ENCODE results near the gene CENPVL1.
"Not testable (repeated sequence)": the region's sequence is repeated elsewhere in the genome, so short reads cannot be mapped to it uniquely, and the experiment has no call there.

Gene CENPVL1

DNA sequence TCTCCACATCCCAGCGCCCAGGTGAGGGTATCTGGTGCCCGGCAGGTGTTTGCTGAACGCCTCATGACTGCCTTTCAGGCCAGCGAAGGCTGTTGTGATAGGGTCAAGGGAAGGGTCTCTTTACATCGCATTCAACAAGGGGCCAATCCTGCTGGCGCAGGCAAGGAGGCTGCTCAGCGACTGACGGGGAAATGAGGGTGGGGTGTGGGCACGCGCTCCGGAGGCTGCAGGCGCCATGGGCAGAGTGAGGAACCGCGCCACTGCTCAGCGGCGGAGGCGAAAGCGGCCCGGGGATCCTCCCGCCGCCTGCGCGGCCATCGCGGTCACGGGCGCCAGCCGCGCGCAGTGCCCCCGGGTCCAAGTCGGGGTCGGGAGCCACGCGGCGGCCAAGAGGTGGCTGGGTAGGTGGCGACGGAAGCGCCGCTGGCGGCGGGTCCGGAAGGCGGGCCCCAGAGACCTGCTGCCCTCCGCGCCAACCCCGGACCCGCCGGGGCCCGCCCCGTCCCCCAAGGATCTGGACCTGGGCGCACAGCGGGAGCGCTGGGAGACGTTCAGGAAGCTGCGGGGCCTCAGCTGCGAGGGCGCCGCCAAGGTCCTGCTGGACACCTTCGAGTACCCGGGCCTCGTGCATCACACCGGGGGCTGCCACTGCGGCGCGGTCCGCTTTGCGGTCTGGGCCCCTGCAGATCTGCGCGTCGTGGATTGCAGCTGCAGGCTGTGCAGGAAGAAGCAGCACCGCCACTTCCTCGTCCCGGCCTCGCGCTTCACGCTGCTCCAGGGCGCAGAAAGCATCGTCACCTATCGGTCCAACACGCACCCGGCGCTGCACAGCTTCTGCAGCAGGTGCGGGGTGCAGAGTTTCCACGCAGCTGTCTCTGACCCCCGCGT, at the start of gene CENPVL1:
Gene CENPVL1 (plus strand): TSS at position 236 of the 888 bp plus-strand sequence. CDS start 0 bp downstream, at position 236.
- not testable (repeated sequence) for DNase-seq

DNA sequence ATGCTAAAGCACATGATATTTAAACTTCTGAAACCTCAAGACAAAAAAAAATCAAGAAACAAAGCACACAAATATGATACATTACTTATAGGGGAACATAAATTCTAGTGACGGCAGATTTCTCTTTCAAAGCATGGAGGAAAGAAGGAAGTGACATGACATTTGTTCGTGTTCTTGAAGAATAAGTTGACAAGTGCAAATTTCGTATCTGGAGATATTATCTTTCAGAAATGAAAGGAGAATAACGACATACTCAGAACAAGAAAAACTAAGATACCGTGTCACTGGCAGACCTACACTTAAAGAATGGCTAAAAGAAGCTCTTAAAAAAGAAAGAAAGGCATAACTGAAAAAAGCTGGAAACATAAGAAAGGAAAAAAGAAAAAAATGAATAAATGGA, 44.3 kb upstream of the CENPVL1 start:
- DNase-seq, result no peak

DNA sequence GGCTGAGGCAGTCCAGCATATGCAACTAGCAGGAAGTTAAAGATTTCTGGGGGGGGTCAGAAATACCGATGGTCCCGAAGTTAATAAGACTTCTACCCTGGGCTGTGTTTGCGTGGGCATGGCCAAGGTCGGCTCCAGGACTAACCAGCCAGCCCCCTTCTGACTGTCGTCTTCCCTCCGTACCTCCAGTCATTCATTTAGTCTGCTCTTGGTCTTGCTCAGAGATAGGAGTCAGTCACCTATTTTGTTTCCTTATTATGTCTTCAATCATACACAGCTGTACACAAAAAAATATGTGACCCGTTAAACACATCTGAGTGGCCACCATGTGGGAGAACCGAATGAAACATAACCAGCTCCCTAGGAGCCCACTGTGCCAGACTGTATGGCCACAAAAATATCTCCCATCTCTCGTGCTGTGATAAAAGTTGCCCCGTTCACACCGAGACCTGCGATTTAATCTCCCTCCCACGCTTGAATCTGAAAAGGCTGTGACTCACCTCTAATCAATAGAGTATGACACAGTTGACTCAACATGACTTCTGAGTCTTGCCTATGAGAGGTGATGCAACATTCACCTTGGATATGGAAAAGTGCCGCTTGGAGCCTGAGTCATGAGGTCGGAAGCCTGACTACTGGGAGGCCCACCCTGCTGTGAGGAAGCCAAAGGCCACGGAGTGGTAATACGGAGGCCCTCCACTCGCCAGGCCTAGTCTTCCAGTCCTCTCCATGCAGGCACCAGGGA, 30.5 kb upstream of the CENPVL1 start:
- DNase-seq, result not testable (repeated sequence)

DNA sequence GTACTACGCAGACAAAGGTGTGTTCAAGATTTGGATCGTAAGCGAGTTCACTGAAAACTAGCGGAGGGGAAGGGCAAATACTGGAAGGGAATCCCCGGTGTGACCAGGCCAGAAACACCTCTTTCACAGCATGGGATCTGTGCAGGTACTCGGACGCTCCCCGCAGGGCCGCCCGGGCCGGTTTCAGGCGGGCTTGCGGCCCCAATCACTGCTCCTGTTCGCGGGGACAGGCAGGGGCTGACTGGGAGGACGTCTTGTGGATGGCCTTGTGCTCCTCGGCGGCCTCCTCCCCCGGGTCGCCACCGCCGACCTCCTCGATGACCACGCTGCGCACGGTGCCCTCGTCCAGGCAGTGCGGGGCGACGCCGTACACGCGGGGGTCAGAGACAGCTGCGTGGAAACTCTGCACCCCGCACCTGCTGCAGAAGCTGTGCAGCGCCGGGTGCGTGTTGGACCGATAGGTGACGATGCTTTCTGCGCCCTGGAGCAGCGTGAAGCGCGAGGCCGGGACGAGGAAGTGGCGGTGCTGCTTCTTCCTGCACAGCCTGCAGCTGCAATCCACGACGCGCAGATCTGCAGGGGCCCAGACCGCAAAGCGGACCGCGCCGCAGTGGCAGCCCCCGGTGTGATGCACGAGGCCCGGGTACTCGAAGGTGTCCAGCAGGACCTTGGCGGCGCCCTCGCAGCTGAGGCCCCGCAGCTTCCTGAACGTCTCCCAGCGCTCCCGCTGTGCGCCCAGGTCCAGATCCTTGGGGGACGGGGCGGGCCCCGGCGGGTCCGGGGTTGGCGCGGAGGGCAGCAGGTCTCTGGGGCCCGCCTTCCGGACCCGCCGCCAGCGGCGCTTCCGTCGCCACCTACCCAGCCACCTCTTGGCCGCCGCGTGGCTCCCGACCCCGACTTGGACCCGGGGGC, 28.2 kb upstream of the CENPVL1 start:
- not testable (repeated sequence) for DNase-seq

DNA sequence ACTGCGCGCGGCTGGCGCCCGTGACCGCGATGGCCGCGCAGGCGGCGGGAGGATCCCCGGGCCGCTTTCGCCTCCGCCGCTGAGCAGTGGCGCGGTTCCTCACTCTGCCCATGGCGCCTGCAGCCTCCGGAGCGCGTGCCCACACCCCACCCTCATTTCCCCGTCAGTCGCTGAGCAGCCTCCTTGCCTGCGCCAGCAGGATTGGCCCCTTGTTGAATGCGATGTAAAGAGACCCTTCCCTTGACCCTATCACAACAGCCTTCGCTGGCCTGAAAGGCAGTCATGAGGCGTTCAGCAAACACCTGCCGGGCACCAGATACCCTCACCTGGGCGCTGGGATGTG, 27.6 kb upstream of the CENPVL1 start, which contains the start of gene CENPVL2:
Gene CENPVL2 (minus strand): TSS at position 112 of the 343 bp plus-strand sequence. CDS start 0 bp downstream, at position 112.
- not testable (repeated sequence) for DNase-seq

DNA sequence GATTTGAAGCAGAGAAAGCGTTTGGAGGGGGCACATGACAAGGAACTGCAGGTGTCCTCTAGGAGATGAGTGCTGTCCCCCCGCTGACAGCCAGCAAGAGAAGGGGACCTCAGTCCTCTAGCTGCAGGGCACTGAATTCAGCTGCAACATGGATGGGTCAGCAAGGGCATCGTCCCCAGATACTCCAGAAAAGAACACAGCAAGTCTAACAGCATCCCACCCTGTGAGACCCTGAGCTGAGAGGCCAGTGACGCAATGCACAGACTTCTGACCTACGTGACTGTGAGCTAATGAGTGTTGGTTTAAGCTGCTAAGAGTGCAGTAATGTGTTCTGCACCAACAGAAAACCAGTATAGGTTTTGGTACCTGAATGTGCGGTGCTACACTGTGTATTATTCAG, 16.1 kb upstream of the CENPVL1 start:
- no peak for DNase-seq

DNA sequence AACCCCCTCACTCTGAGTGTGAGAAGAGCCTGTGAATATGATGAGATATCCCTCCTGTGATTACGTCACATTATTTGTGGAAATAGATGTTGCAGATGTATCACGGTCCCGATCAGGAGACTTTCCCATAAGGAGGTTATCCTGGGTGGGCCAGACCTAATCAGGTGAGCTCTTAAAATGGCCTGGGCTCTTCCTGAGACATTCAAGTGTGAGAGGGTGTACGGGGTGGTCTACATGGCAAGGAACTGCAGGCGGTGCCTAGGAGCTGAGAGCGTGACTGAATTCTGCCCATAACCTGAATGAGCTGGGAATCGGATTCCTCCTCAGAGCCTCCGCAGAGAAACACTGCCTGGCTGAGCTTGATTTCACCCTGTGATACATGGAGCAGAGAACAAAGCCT, 12.9 kb upstream of the CENPVL1 start:
- DNase-seq, result no peak

DNA sequence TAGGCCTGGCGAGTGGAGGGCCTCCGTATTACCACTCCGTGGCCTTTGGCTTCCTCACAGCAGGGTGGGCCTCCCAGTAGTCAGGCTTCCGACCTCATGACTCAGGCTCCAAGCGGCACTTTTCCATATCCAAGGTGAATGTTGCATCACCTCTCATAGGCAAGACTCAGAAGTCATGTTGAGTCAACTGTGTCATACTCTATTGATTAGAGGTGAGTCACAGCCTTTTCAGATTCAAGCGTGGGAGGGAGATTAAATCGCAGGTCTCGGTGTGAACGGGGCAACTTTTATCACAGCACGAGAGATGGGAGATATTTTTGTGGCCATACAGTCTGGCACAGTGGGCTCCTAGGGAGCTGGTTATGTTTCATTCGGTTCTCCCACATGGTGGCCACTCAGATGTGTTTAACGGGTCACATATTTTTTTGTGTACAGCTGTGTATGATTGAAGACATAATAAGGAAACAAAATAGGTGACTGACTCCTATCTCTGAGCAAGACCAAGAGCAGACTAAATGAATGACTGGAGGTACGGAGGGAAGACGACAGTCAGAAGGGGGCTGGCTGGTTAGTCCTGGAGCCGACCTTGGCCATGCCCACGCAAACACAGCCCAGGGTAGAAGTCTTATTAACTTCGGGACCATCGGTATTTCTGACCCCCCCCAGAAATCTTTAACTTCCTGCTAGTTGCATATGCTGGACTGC, 2.8 kb downstream of the CENPVL1 start:
- not testable (repeated sequence) for DNase-seq

DNA sequence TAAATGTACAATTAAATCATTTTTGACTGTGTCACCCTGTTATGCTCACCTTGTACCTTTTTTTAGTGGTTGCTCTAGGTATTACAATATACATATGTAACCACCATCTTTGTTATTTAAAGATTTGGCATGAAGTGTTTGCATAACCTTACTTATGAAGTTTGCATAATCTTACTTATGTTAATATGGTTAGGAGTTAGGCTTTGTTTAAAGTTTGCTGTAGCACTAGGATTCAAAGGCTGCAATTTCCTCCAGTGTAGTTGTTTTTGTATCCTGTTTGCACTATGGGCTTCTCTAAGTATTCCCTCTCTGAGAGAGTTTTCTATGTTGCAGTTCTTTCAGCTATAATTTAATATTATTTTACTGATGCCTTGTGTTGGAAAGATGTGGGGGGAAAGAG, 17.9 kb downstream of the CENPVL1 start:
- no peak for DNase-seq

DNA sequence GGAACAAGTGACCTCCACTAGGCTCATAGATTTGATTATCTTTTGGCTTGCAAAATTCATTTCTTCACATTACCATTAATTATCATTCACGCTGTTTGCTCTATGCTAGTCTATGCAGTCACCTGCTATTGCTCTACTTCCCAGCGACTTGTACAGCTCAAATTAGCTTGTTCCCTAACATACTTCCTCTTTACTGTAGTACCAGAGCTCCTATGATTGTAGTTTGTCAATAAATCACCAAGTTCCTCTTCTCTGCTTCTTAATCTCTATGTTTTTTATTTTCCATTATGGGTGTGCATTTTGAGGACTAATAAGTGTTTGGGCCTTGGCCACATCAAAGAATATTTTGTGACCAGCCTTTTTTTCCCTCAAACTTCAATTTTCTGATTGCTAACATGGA, 26.8 kb downstream of the CENPVL1 start:
- DNase-seq, result no peak

DNA sequence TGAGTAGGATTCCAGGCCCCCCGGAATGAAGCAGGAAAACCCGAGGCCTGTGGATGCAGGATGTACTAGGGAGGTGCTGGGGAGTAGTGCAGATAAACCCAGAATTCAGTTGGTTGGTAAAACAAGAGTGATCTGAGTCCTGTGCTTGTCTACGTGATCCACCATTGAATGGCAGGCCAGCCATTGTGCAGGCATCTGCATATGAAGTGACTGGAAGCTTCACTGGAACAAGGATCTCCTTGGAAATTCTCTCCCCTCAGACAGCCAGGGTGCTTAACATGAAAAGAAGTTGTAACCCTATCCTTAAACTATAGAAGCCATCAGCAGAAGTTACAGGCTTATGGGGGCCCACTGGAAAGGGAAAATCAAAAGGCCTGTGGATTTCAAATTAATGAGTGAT, 32.3 kb downstream of the CENPVL1 start:
- DNase-seq, result no peak

DNA sequence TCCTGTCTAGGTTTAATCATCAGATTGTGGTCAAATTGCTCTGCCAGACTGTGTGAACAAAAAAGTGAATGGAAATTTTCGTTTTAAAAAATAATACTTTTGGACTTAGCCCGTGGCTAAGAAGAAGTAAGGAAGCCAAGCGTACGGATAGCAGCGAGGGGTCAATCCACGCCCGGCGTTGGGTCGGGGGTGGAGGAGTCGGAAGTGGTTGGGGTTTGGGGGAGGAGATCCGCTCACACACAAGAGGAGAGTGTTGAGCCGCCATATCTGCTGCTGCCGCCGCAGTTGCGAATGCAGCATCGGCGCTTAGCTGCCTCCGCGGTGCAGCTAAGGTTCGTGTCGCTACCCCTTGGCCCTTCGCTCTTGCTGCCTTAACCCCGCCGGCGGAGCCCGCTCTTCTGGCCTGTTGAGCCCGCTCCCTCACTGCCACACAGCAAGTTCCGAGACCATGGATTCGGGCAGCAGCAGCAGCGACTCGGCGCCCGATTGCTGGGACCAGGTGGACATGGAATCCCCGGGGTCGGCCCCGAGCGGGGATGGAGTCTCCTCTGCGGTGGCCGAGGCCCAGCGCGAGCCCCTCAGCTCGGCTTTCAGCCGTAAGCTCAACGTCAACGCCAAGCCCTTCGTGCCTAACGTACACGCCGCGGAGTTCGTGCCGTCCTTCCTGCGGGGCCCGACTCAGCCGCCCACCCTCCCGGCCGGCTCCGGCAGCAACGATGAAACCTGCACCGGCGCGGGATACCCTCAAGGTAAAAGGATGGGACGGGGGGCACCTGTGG, 33.1 kb downstream of the CENPVL1 start, which contains the start of gene GSPT2:
Gene GSPT2 (plus strand): TSS at position 264 of the 779 bp plus-strand sequence. CDS start 185 bp downstream, at position 449.
- peak; percentile 66 for DNase-seq

DNA sequence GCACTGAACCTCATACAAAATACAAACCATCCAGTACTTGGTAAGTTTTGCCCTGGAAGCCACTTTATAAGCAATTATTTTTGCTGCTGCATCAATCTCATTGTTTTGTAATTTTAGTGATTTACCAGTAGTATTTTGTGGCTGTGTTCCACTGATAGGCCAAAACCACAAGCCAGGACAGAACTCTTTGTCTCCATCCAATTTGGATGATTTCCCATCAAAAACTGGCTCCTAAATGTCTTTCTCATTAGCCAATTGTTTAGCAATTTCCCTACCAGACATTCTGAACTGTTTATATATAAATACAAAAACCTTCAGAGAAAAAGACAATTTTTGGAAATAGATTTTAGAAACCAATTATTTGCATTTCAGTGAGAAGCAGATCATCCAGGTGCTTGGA, 37.4 kb downstream of the CENPVL1 start:
- DNase-seq, result no peak

DNA sequence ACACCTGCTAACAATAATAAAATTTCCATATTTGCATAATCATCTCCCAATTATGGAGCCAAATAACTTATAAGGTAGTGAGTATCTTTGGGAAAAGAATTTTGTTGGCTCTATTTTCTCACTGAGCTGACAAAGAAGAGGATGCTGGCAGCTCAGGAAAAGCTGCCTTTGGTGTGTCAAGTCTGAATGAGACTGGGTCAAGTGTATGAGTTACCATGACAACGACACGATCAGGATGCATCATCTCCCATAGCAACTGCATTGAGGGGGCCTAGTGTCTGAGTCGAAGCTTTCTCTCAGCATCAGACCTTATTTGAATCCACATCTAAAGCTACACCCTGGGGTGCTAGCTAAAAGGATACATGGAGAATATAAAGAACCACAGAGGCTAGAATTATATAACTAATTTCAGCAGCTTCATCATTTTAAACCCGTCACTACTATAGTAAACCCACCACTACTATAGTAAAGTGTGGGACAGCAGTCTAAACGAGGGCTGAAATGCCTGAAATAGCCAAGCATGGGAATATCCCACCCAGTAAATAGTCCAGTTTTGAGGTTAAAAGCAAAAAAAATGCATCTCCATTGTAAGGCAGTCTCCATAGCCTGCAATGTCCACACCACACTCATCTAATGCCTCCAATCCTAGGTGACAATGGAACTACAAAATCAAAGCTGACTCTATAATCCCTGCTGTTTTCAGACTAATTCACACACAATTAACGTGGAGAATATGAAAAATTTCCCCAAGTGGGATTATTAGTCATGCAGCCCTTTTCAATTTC, 48.9 kb downstream of the CENPVL1 start:
- DNase-seq, result no peak

DNA sequence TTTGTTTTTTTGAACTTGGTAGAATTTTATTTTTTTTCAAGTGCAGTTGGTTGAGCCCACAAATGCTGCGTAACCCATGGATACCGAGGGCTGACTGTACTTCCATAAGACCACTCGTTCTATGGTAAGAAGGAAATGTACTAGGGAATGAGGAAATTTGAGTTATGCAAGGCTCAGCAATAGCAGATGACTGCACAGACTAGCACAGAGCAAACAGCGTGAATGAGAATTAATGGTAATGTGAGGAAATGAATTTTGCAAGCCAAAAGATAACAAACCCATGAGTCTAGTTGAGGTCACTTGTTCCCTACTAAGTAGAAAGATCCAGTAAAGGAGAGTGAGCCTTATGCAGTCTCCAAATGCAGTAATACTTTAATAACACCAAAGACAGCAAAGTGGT, 50.3 kb downstream of the CENPVL1 start:
- DNase-seq, result no peak

All from stimulated activated CD8-positive, alpha-beta memory T cell treated with anti-CD3 and anti-CD28 coated beads, Interleukin-4, amount 100 ng/mL, for 48 hours (primary cell).